Measurements from ENCODE around the gene AEBP2.

GRCh38 chr12:19477071-19477470 is 37.8 kb downstream of the AEBP2 start:
- TF ChIP-seq EP300 (IDR thresholded peaks at IDR 0.05; ENCODE audit: low read depth in 2 of 2, low read length in 2 of 2) (no peak), EP300 (CRISPR knock-in tag; IDR thresholded peaks at IDR 0.05; ENCODE audit: borderline replicate concordance) (no peak), CTCF (CRISPR knock-in tag; IDR thresholded peaks at IDR 0.05) (no peak), PRDM10 (CRISPR knock-in tag; IDR thresholded peaks at IDR 0.05; ENCODE audit: low read depth) (no peak), BRCA1 (CRISPR knock-in tag; IDR thresholded peaks at IDR 0.05) (no peak), MAFG (CRISPR knock-in tag; IDR thresholded peaks at IDR 0.05) (no peak), MXD4 (CRISPR knock-in tag; IDR thresholded peaks at IDR 0.05) (no peak), SOX6 (IDR thresholded peaks at IDR 0.05) (no peak), SOX6 (CRISPR knock-in tag; IDR thresholded peaks at IDR 0.05) (no peak), POLR2AphosphoS2 (IDR thresholded peaks at IDR 0.05; ENCODE audit: low read depth, low read length) (no peak), SALL1 (CRISPR knock-in tag; IDR thresholded peaks at IDR 0.05) (no peak), PAF1 (CRISPR knock-in tag; IDR thresholded peaks at IDR 0.05) (no peak), MLXIP (CRISPR knock-in tag; IDR thresholded peaks at IDR 0.05; ENCODE audit: borderline replicate concordance) (no peak), POLR2A (IDR thresholded peaks at IDR 0.05; ENCODE audit: insufficient read depth in 1 of 2, low read depth in 2 of 2, low read length in 2 of 2) (no peak)
